Measurements from ENCODE around the gene MPV17.
A peak's percentile ranks its signal among the peaks of the same experiment; 100 is the strongest.
"Not testable (repeated sequence)": the region's sequence is repeated elsewhere in the genome, so short reads cannot be mapped to it uniquely, and the experiment has no call there.

MPV17 gene

GRCh38 chr2:27300606-27301005 is 22.3 kb downstream of the MPV17 start:
- FAIRE-seq; DNase-seq (ENCODE audit: low spot score): not testable (repeated sequence)

GRCh38 chr2:27298391-27299080 is 24.4 kb downstream of the MPV17 start:
- DNase-seq (ENCODE audit: low spot score) (no peak), FAIRE-seq (no peak)

DNA sequence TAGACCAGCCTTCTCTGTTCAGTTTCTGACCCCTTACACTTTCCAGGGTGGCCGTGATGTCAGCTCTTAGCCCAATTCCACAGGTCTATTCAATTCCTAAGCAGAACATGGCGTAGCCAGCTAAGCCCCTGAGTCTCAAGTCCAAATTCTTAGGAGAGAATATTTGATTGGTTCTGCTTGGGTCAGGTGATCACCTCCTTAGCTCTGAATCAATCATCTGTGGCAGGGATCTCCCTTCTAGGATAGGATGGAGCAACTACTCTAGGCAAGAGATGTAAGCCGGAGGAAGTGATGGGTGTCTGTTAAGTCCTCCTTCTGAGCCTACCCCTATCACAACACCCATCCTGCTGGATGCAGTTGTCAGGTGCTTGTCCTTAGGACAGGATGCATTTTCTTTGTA is 25.7 kb downstream of the MPV17 start:
- FAIRE-seq, result no peak
- DNase-seq (ENCODE audit: low spot score), result no peak

GRCh38 chr2:27296481-27296880 is 26.4 kb downstream of the MPV17 start:
- no peak for FAIRE-seq
- DNase-seq (ENCODE audit: low spot score), result no peak

DNA sequence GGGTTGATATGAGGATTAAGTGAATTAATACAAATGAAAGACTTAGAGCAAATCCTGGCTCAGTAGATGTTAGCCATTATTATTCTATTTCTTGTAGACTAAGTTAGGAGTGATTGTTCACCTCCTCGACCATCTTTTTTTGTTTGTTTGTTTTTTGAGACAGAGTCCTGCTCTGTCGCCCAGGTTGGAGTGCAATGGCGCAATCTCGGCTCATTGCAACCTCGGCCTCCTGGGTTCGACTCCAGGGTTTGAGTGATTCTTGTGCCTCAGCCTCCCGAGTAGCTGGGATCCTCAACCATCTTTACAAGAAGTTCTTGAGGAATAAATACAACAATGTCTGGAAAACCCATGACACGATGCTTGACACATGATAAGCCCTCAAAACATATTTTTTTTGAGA is 28.0 kb downstream of the MPV17 start:
- no peak for FAIRE-seq
- no peak for DNase-seq (ENCODE audit: low spot score)

DNA sequence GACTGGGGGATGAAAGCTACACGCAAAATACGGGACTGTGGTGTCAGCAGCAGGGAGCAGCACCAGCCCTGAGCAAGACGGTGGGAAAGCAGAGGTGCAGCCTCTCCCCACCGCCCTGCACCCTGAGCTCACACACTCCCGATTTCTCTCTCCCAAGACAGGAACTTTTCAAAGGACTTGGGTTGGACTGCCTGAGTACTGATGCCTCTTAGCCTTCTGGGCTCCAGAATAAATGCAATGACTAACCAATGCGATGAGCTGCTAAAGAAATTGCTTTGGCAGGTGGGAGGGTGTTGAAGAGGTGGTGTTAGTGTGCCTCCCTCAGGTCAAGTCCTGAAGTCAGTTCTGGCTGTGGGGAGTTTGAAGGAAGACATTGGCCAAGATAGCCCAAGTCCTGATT is 31.0 kb downstream of the MPV17 start:
- no peak for FAIRE-seq
- no peak for DNase-seq (ENCODE audit: low spot score)

DNA sequence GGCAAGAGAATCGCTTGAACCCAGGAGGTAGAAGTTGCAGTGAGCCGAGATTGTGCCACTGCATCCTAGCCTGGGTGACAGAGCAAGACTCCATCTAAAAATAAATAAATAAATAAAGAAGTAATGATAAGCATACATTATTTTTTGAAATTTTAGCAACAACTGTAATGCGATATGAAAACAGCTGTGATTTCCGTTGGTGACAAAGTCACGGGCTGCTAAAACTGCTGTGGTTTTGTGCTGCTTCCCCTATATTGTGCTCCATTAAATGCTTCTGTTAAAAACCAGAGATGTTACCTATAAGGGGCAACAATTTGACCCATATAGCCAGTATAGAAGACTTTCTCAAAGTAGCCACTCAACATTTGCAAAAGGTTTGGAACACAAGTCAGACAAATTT is 32.3 kb downstream of the MPV17 start:
- FAIRE-seq (no peak), DNase-seq (ENCODE audit: low spot score) (no peak)

- no peak for DNase-seq (ENCODE audit: low spot score)
- no peak for FAIRE-seq
Measured at GRCh38 chr2:27288610-27289009, 34.3 kb downstream of the MPV17 start.

DNA sequence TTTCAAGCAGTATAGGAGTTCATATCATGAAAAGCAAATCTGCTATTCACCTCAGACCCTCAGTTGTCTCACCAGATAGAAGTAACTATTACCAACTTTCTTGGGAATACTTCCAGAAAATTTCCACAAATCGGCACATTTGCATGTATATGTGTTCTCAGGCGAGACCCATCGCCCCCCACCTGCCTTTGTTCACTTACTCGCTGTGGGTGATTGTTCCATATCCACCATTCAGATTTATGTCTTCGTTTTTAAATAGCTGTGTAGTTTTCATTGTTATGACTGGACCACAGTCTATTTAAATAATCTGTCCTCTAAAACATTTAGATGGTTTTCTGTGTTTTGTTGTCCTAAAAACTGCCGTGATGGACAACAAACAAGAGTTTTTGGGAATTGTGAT is 37.4 kb downstream of the MPV17 start:
- DNase-seq (ENCODE audit: low spot score) (no peak), FAIRE-seq (no peak)

DNA sequence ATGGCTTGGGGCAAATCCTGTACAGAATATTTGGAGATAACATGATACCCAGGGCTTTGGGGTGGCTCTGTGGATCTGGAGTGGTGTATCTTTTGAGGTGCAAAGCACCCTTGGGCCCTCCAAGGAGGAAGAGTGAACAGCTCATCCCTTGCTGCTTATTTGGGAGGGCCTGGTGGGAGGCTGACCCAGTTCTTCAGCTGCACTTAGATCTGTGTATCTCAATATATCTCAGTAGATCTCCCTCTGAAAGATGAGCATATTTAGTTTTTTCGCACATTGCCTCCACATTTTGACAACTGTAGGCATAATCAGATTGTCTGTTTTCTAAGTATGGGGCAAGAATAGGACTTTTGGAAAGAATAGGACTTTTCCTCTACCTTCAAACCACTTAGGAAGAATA is 37.9 kb downstream of the MPV17 start:
- DNase-seq (ENCODE audit: low spot score) (no peak), FAIRE-seq (no peak)

DNA sequence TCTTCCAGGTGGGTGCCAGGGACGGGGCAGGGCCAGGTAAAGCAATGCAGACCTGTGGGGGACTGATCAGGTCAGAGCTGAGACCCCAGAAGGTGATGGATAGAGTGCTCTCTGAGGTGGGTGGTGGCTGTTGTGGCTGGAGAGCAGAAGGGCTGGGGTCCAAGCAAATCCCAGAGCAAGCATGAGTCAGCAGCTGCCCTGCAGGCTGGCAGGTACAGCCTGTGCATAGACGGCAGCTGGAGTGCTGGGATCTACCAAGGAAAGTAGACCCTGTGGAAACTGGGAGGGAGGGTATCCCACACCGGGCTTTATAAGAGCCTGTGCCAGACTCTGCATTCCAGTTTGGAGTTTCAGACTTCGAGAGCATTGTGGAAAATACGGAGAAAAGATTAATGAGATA is 40.0 kb downstream of the MPV17 start:
- no peak for DNase-seq (ENCODE audit: low spot score)
- no peak for FAIRE-seq

DNA sequence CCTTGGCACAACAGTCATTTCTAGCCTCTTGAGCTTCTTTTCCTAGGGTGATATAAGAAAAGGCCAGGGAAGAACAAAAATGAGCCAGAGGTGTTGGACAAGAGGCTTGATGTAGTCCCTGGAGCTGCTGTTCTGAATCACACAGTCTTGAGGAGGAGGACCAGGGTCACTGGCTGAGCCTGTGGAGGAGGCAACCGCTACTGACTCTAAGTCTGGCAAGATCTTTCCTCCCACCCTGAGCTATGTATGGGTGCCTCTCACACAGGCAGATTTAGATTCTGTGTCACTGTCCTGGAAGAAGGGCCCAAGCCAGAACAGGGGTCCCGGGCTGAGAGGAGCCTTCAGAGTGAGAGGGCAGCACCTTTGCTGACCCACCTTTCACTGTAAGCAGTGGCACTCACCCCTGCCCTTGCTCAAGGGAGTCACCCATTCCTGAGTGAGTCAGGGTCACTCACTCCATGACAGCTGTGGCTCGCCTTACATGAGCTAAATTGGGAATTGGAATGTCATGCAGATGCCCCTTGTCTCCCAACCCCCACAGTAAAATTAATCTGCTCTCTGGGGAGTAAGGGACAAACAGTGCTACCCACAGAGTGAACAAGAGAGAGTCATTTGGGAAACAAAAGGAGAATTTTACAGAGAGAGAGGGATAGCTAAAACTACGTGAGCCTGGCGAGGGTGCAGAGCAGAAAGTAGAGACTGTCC is 40.9 kb downstream of the MPV17 start, which contains the start of gene TRIM54:
TRIM54 (plus strand) TSS at position 575 of the 705 bp plus-strand sequence. CDS start 303 bp downstream, outside the sequence.
- DNase-seq (ENCODE audit: low spot score) (peak; percentile 13), FAIRE-seq (no peak)

- FAIRE-seq (no peak), DNase-seq (ENCODE audit: low spot score) (no peak)
Measured at GRCh38 chr2:27281442-27281841, 41.5 kb downstream of the MPV17 start.

- no peak for FAIRE-seq
- no peak for DNase-seq (ENCODE audit: low spot score)
Measured at GRCh38 chr2:27280826-27281225, 42.1 kb downstream of the MPV17 start.

DNA sequence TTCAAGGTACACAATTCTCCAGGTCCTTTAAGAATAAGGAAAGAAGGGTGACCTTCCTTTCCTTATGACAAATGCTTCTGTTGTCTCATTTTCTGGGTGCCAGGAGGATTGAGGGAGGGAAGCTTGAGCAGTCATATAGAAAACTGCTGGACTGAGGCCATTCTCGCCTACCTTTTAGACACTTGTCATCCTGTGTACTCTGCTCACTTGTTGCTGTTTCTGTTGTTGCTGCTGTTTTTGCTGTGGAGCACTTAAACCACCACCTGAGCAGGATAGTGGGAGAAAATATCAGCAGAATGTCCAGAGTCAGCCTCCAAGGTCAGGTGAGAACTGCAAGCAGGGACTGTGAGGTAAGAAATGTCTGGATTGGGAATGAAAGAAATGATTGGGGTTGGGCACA is 44.9 kb downstream of the MPV17 start:
- DNase-seq (ENCODE audit: low spot score) (no peak), FAIRE-seq (no peak)

GRCh38 chr2:27275211-27276150 is 47.4 kb downstream of the MPV17 start, which contains the start of gene DNAJC5G:
TSS of gene DNAJC5G (plus strand) at chr2:27275433. CDS start at chr2:27276729, 1,296 bp downstream.
- FAIRE-seq, result no peak
- no peak for DNase-seq (ENCODE audit: low spot score)

GRCh38 chr2:27272537-27273522 is 50.1 kb downstream of the MPV17 start:
- FAIRE-seq; DNase-seq (ENCODE audit: low spot score): not testable (repeated sequence)

GRCh38 chr2:27271631-27272340 is 51.1 kb downstream of the MPV17 start:
- DNase-seq (ENCODE audit: low spot score), result no peak
- FAIRE-seq, result no peak

DNA sequence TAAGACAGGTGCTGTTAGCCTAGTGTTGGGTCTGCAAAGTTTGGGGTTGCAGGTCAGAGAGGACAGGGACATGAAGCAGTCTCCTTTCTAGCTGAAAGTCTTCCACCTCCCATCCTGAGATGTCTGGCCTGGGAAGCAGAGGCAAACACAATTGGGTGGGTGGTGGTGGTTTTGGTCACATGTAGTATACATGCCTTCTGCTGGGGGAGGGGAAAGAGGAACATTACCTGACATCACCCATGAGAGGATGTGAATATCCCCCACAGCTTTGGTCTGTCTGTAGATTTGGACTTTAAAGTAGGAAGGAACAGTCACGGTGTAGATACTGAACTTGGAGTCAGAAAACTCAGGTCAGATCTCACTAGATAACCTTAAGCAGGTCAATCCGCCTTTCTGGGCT is 52.2 kb downstream of the MPV17 start:
- no peak for FAIRE-seq
- DNase-seq (ENCODE audit: low spot score), result no peak

GRCh38 chr2:27270131-27270530 is 52.8 kb downstream of the MPV17 start:
- DNase-seq (ENCODE audit: low spot score) (no peak), FAIRE-seq (no peak)
